ENCODE results near the gene PPP2R2D.
A peak's percentile ranks its signal among the peaks of the same experiment; 100 is the strongest.

PPP2R2D gene

DNA sequence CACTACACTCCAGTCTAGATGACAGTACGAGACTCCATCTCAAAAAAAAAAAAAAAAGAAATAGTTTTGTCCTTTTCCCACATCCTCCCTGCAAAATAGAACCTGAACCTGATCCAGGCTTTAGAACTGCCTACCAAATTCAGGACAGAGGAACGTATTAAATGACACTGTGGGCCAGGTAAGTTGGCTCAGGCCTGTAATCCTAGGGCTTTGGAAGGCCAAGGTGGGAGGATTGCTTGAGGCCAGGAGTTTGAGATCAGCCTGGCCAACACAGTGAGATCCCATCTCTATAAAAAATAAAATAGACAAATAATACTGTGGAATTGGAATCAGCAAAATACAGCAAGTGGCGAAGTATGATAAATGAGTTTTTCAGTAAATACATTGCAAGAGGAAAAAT, 90.9 kb downstream of the PPP2R2D start:
- TF ChIP-seq POLR2A (IDR thresholded peaks at IDR 0.05; ENCODE audit: low read length) (no peak), GATA1 (IDR thresholded peaks at IDR 0.05; ENCODE audit: low read depth, low read length) (no peak)
- DNase-seq = no peak

DNA sequence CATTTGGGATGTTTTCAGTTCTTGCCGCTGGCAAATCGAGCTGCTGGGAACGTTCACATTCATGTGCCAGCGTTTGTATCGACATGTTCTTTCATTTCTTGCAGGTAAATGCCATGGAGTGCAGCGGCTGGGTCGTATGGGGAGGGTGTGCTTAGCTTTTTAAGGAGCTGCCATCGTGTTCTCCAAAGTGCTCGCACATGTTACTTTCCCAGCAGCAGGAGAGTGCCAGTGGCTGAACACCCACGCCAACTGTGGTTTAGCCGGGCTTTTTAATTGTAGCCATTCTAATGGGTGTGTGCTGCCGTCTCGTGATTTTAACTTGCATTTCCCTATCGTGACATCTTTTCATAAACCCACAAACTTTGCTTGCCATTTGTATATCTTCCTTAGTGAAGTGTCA, 92.5 kb downstream of the PPP2R2D start:
- no peak for DNase-seq
- TF ChIP-seq GATA1 (IDR thresholded peaks at IDR 0.05; ENCODE audit: low read depth, low read length) = no peak
- no peak for TF ChIP-seq POLR2A (IDR thresholded peaks at IDR 0.05; ENCODE audit: low read length)

DNA sequence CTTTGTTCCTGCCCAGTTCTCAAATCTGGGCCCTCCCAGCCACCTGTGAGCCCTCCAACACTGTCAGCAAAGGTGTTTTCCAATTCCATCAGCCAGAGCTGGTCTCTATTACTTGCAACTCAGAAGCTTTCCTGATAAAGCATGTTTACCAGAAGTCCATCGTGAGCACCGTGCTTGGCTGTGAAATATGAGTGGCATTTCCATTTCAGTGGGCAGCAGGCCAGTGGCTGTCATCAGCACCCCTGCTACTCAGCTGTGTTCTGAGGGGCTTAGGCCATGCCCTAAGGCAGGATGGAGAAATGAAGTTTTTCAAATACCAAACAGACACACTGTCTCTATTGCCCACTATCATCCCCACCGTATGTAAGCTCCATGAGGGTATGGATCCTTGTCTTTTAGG, 93.6 kb downstream of the PPP2R2D start:
- DNase-seq = no peak

DNA sequence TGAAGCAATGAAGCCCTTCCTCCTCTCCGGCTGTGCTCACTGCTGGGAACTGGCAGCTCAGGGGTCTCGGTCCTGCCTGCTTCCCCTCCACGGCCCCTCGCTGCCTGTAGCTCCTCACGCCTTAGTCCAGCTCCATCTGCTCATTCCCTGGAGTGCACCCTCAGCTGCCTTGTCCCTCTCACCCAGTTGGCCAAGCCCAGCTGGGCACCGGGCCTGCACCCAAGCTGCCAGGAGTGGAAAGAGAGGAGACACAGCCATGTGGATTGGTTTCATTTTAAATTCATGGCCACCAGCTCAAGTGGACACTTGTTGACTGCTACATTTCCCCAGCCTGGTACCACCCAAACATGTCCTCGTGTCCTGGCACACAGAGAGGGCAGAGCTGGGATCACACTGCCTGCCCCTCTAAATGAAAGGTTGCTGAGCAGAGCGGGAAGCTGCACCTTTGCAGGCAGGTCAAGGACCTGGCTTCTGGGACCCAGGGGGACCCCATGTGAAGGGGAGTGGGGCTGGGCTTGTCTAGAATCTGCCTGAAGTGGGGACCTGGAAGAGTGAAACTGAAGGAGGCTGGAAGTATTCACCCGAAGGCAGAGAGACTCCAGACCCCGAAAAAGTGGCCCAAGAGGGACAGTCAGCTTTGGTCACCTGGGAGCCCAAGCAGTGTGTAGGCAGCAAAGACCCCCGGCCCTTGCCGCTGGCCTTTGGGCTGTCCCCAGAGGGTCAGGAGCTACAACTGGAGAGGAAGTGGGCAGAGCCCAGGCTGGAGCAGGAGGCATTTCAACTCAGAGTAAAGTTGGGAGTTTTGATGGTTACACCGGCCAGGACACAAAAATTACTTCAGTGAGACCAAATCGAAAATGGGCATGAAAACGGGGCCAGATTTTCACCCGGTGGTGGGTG, 95.9 kb downstream of the PPP2R2D start:
- TF ChIP-seq GATA1 (IDR thresholded peaks at IDR 0.05; ENCODE audit: low read depth, low read length) (no peak), POLR2A (IDR thresholded peaks at IDR 0.05; ENCODE audit: low read length) (no peak)

More for the DNA sequence above, 93.6 kb downstream of the PPP2R2D start:
- TF ChIP-seq GATA1 (IDR thresholded peaks at IDR 0.05; ENCODE audit: low read depth, low read length) = no peak
- no peak for TF ChIP-seq POLR2A (IDR thresholded peaks at IDR 0.05; ENCODE audit: low read length)

DNA sequence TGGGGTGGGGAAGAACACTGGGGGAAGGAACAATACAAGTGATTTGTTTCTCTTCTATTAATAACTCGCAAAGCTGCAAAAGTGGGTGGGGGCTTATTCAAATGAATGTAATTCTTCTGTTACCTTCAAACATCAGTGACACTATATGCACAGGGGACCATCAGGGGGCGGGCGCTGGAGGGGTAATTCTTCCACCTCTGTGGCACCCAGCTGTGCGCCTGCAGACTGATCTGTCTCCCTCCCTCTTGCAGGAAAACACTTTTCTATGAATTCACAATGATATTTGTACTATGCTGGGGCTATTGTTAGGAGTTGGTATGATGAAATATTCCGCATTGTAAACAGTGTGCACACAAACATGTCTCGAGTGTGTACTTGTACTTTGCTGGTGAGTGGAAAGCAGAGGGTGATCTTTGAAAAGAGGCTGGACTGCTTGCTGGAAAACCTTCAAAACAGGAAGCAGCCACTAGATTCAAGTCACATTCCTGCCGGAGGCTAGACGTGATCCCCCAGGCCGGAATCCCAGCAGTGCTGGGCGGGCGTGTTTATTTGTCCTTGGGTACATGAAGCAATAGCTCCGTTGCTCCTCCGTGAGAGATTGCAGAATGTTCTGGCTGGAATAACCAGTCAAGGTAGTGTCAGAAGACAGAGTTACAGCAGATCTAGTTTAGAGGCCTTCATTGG, 96.7 kb downstream of the PPP2R2D start:
- DNase-seq = no peak
- TF ChIP-seq GATA1 (IDR thresholded peaks at IDR 0.05; ENCODE audit: low read depth, low read length) (no peak), POLR2A (IDR thresholded peaks at IDR 0.05; ENCODE audit: low read length) (no peak)

More for the DNA sequence above, 95.9 kb downstream of the PPP2R2D start:
- DNase-seq = no peak

DNA sequence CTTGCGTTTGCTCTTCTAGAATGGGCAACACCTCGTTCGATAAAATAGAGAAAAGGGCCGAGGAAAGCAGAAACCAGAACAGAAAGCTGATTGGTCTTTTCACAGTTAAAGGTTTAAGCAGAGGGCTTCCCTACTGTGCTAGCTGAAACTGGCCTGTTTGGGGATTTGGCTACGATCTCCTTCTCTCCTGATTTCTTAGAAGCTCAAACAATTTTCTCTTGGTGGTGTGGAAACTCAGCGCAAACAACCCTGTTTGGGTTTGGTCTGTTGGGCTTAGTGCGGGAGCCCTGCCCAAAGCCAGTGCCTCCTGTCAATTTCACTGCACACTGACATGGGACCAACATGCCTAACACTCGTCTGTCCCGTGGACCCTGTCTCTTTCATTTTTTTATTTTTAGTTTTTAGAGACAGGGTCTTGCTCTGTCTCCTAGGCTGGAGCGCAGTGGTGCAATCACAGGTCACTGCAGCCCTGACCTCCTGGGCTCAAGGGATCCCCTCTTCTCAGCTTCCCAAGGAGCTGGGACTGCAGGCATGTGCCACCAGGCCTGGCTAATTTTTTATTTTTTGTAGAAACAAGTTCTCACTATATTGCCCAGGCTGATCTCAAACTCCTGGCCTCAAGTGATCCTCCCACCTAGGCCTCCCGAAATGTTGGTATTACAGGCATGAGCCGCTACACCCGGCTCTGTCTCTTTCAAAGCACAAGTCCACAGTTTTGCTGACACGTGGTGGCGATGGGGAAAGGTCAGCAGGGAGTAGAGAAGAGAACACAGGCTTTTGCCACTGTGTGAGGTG, 97.4 kb downstream of the PPP2R2D start:
- TF ChIP-seq POLR2A (IDR thresholded peaks at IDR 0.05; ENCODE audit: low read length) = no peak
- no peak for TF ChIP-seq GATA1 (IDR thresholded peaks at IDR 0.05; ENCODE audit: low read depth, low read length)
- no peak for DNase-seq

DNA sequence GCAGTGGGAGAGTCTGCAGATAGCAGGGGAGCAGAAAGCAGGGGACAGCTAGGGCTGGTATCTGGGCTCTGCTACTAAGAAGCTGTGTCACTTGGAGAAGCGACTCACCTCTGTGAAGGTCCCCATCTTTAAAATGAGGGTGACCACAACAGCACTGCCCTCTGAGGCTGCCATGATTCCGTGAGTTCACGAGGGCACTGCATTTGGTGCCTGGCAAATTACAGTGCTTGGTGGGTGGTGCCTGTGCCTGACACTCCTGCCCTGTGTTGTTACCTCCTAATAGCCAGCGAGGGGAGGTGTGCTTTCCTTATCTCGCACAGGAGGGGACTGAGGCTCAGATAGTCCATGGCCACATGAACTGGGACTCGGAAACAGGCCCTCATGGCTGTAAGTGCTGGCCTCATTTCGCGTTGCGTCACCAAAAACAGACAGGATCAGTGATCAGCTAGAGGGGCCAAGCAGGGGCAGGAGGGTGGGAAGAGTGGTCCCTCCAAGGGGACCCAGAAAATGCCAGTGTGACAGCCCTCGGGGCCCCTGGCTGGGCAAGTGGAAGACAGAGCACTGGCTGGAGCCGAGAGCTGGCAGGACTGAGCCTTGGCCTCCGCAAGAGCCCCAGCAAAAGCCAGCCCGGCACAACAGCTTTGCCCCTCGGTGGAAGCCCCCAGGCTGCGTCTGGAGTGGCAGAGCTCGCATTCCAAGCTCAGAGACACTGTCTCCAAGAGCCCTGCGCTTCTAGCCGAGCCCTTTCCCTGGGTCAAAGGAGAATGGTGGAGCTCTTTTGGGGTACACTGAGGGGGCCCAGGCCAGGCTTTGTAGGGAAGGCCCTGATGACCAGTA, 98.3 kb downstream of the PPP2R2D start:
- no peak for DNase-seq
- TF ChIP-seq GATA1 (IDR thresholded peaks at IDR 0.05; ENCODE audit: low read depth, low read length) (no peak), POLR2A (IDR thresholded peaks at IDR 0.05; ENCODE audit: low read length) (no peak)

DNA sequence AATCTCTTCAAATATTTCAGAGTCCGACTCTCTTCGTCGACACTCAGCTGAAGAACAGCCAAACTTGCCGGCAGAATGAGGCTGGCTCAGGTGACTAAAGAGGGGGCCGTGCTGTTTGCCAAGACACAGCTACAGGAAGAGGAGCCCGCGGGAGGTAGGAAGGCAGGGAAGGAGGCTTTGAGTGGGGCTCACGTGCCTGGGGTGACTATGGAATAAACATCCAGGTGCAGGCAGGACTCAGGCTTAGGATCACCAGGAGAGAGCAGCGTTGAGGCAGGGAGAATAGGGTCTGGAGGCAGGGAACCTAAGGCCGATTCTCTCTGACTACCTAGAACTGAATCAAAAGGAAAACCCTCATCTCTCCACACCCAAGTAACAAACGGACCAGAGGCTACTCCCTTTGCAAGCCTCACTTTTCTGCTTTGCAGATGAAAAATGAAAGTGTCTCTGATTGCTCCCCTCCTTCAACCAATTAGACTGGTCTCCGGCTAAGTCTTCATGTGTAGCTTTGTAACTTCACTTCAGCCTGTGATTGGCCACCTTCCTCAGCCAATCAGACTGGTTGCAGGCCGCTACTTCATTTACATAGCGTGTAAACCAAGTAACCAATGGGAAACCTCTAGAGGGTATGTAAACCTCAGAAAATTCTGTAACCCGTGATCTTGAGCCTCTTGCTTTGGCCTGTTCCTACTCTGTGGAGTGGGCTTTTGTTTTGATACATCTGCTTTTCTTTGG, 100.6 kb downstream of the PPP2R2D start:
- no peak for DNase-seq
- TF ChIP-seq POLR2A (IDR thresholded peaks at IDR 0.05; ENCODE audit: low read length) = no peak
- no peak for TF ChIP-seq GATA1 (IDR thresholded peaks at IDR 0.05; ENCODE audit: low read depth, low read length)

DNA sequence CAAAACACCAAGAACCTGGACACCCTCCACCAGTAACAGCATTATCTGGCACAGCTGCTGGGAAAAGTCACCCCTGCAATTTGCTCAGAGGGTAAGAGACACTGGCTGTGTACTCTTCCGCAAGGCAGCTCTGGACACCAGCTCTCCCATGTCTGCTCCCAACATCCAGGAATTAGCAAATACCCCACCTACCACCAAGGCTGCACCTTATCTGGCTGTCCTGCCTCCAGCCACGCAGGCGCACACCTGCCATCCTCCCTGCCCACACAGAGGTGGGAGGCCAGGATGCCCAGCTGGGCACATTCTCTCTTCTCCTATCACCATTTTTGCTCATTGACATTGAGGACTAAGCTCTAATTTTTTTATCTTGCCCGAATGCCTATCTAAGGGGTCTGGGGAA, 101.2 kb downstream of the PPP2R2D start:
- TF ChIP-seq GATA1 (IDR thresholded peaks at IDR 0.05; ENCODE audit: low read depth, low read length) = no peak
- TF ChIP-seq POLR2A (IDR thresholded peaks at IDR 0.05; ENCODE audit: low read length) = no peak

DNA sequence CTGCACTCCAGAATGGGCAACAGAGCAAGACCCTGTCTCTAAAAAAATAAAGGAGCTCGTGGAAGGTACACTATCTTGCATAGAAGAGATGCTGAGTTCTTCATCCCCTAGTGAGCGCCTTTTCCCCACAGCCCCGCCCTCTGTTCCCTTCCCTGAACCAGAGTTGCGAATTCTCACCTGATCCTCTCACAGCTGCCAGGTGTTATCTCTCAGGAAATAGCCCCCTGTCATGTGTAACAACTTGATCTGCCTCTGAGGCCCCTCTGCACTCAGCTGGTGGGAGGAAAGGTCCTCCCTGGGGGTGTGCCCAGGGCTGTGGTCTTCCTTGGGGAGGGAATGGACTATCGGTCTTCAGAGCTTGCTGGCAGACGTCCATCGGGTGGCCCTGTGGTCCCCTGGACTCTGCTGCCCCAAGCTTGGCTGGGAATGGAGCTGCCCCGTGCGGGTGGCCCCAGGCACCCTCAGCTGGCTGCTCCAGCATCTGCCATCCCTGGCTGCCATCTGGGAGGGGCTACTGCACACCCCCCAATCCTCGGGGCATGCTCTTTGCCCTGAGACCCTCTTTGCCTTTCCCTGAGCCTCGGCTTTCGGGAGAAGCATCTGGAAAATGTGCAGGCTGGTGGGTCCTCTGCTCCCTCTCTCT, 102.6 kb downstream of the PPP2R2D start:
- DNase-seq = no peak
- no peak for TF ChIP-seq POLR2A (IDR thresholded peaks at IDR 0.05; ENCODE audit: low read length)
- TF ChIP-seq GATA1 (IDR thresholded peaks at IDR 0.05; ENCODE audit: low read depth, low read length) = no peak

More for the DNA sequence above, 101.2 kb downstream of the PPP2R2D start:
- no peak for DNase-seq

DNA sequence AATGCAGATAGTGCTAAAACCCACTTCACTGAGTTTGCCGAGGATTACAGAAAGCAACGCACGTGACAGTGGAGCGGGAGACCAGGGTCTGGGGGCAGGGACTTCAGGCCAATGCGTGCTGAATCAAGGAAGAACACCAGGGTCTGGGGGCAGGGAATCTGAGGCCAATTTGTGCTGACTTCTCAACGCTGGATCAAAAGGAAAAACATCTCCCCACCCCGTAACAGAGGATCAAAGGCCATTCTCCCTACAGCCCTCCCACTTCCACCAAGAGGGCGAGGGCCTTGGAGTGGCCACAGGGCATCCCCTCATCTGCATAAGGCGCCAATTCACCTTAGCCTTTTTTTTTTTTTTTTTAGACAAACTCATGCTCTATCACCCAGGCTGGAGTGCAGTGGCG, 103.2 kb downstream of the PPP2R2D start:
- TF ChIP-seq POLR2A (IDR thresholded peaks at IDR 0.05; ENCODE audit: low read length) (no peak), GATA1 (IDR thresholded peaks at IDR 0.05; ENCODE audit: low read depth, low read length) (no peak)
- DNase-seq = no peak

DNA sequence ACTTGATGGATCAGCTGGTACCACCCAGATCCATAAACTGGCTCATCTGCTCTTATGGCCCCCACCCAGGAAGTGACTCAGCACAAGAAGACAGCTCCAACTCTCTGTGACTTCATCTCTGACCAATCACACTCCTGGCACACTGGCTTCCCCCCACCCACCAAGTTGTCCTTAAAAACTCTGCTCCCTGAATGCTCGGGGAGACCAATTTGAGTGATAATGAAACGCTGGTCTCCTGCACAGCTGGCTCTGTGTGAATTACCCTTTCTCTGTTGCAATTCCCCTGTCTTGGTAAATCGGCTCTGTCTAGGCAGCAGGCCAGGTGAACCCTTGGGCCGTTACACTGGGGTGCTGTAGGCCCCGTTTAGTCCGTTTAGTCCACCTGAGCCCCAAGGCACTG, 104.3 kb downstream of the PPP2R2D start:
- TF ChIP-seq POLR2A (IDR thresholded peaks at IDR 0.05; ENCODE audit: low read length) (no peak), GATA1 (IDR thresholded peaks at IDR 0.05; ENCODE audit: low read depth, low read length) (no peak)
- DNase-seq = peak in 1 of 2 experiments; percentile 25
